HG02852 (cell line): ENCODE measurements around the gene BDKRB2.

Experiments
- ATAC-seq: cut with Tn5 transposase; IDR thresholded peaks from one replicate; pipeline ENCODE4 v1.9.1; 2021; ENCODE audit warnings: mild to moderate bottlenecking, moderate library complexity; ENCODE audit not compliant: unreplicated experiment

The BDKRB2 gene

GRCh38 chr14:96204151-96205058 is at the start of gene BDKRB2:
BDKRB2 (plus strand) TSS chr14:96204839; CDS start chr14:96237108, 32,269 bp downstream.
- ATAC-seq = no peak

- no peak for ATAC-seq
These were observed 49.7 kb upstream of the BDKRB2 start for GRCh38 chr14:96154900-96155299.

GRCh38 chr14:96156804-96157760 is 47.6 kb upstream of the BDKRB2 start:
- ATAC-seq = no peak

- no peak for ATAC-seq
These were observed 45.9 kb upstream of the BDKRB2 start for GRCh38 chr14:96158735-96159134.

- ATAC-seq = no peak
These were observed 44.3 kb upstream of the BDKRB2 start for GRCh38 chr14:96160076-96160912.

GRCh38 chr14:96160913-96161310 is 43.7 kb upstream of the BDKRB2 start:
- no peak for ATAC-seq

GRCh38 chr14:96161636-96162035 is 43.0 kb upstream of the BDKRB2 start:
- ATAC-seq = no peak

GRCh38 chr14:96162265-96162664 is 42.4 kb upstream of the BDKRB2 start:
- ATAC-seq = no peak

- no peak for ATAC-seq
These were observed 41.9 kb upstream of the BDKRB2 start for GRCh38 chr14:96162741-96163140.

GRCh38 chr14:96164861-96165490 is 39.7 kb upstream of the BDKRB2 start:
- no peak for ATAC-seq

GRCh38 chr14:96165493-96166436 is 38.9 kb upstream of the BDKRB2 start:
- no peak for ATAC-seq

GRCh38 chr14:96166461-96167223 is 38.0 kb upstream of the BDKRB2 start:
- ATAC-seq = no peak

GRCh38 chr14:96167224-96168148 is 37.2 kb upstream of the BDKRB2 start:
- no peak for ATAC-seq

GRCh38 chr14:96168581-96168980 is 36.1 kb upstream of the BDKRB2 start:
- no peak for ATAC-seq

GRCh38 chr14:96170961-96171592 is 33.6 kb upstream of the BDKRB2 start:
- no peak for ATAC-seq

GRCh38 chr14:96173636-96174475 is 30.8 kb upstream of the BDKRB2 start:
- ATAC-seq = no peak
